GM12878 (cell line): Measurements from ENCODE around the gene PAX5. TPM values are rescaled to one million over a fixed set of nuclear protein-coding genes. Genes with fewer than 3 reads are reported as not detected.
A peak's percentile ranks its signal among the peaks of the same experiment; 100 is the strongest.

Experiments used
- ATAC-seq: fragments of 200-7000 bp; cut with Tn5 transposase; 3 replicates; pipeline ENCODE4 v1.9.1; 2020; ENCODE audit warnings: mild to moderate bottlenecking, moderate library complexity
- BruUV-seq: library from RNA; stranded (reverse); fragments of 400-500 nt; replicated peaks from 2 replicates; lab custom pipeline; 2021; lab: Mats Ljungman, UMichigan
- CTCF ChIA-PET: fragments of 300-600 bp; sonication (Branson Sonifier 250); formaldehyde crosslinking; extraction: SDS; loops from one replicate; lab custom pipeline; 2021; ENCODE audit warnings: inconsistent platforms; lab: Yijun Ruan, JAX
- POLR2A ChIA-PET: fragments of 350-600 bp; formaldehyde crosslinking; extraction: SDS; loops from one replicate; lab custom pipeline; 2021; ENCODE audit warnings: inconsistent platforms; lab: Charles Lee
- RAD21 ChIA-PET: fragments of 300-600 bp; sonication (Branson Sonifier 250); formaldehyde crosslinking; loops from one replicate; lab custom pipeline; 2023; ENCODE audit warnings: antibody characterized with exemption; ENCODE audit not compliant: unreplicated experiment; lab: Charles Lee
- SMC1A ChIA-PET: fragments of 300-600 bp; sonication (Branson Sonifier 250); formaldehyde crosslinking; loops from one replicate; lab custom pipeline; 2023; ENCODE audit not compliant: unreplicated experiment, uncharacterized antibody; lab: Charles Lee
- DNase-seq: peaks from one replicate; pipeline ENCODE4 v3.0.0-alpha.2; 2011; ENCODE audit warnings: low read depth, low spot score
- FAIRE-seq: peaks from 3 replicates; lab custom pipeline; 2011; peaks lifted over from hg19 to GRCh38; lab: Jason Lieb, UNC
- H2AFZ ChIP-seq: 2 replicates; pipeline ENCODE4 v1.6.0; 2011; ENCODE audit warnings: low read depth, low read length, control low read depth; ENCODE audit not compliant: control insufficient read depth
- H3K27ac ChIP-seq: 2 replicates; pipeline ENCODE4 v1.5.1; 2011; ENCODE audit warnings: control low read depth; ENCODE audit not compliant: control insufficient read depth, insufficient read depth
- H3K27me3 ChIP-seq, 2 experiments: replicated peaks in 1 of 2; 2 replicates each; pipeline versions ENCODE4 v1.6.0 to v1.6.1; 2011; ENCODE audit warnings: low read length in 1 of 2; ENCODE audit not compliant: control insufficient read depth in 2 of 2, insufficient read depth in 2 of 2
- H3K36me3 ChIP-seq, 2 experiments: 2 replicates each; pipeline ENCODE4 v1.5.1; 2011; ENCODE audit warnings: low read length in 1 of 2; ENCODE audit not compliant: control insufficient read depth in 2 of 2, insufficient read depth in 2 of 2
- H3K4me1 ChIP-seq: 2 replicates; pipeline ENCODE4 v1.6.1; 2011; ENCODE audit warnings: mild to moderate bottlenecking, low read length, moderate library complexity, mixed read lengths; ENCODE audit not compliant: control insufficient read depth, insufficient read depth
- H3K4me2 ChIP-seq: 2 replicates; pipeline ENCODE4 v1.6.0; 2011; ENCODE audit warnings: control low read depth; ENCODE audit not compliant: control insufficient read depth, insufficient read depth
- H3K4me3 ChIP-seq: fragments of 200-600 bp; sonication (generic); 2 replicates; pipeline ENCODE4 v1.5.1; 2016
- H3K79me2 ChIP-seq: 2 replicates; pipeline ENCODE4 v1.6.0; 2011; ENCODE audit warnings: low read length; ENCODE audit not compliant: control insufficient read depth, insufficient read depth
- H3K9ac ChIP-seq: 2 replicates; pipeline ENCODE4 v1.8.0; 2011; ENCODE audit warnings: low read length, control low read depth, mixed read lengths; ENCODE audit not compliant: control insufficient read depth, insufficient read depth
- H3K9me3 ChIP-seq: replicated peaks from 3 replicates; pipeline ENCODE4 v1.5.1; 2011; ENCODE audit warnings: mild to moderate bottlenecking, low read length; ENCODE audit not compliant: control insufficient read depth, insufficient read depth
- H4K20me1 ChIP-seq: 2 replicates; pipeline ENCODE4 v1.6.0; 2011; ENCODE audit not compliant: control insufficient read depth, insufficient read depth
- FOS ChIP-seq: IDR thresholded peaks from 3 replicates; pipeline ENCODE4 v1.6.1; 2011; ENCODE audit warnings: borderline replicate concordance; ENCODE audit not compliant: insufficient read length; ENCODE audit errors: extremely low read depth
- HDGF ChIP-seq: fragments of 450-650 bp; IDR thresholded peaks from 2 replicates; pipeline ENCODE4 v1.6.1; 2016; ENCODE audit warnings: antibody characterized with exemption
- PAX5 ChIP-seq: IDR thresholded peaks from 2 replicates; pipeline ENCODE4 v1.6.1; 2011; ENCODE audit warnings: low read depth, low read length, borderline replicate concordance
- POU2F2 ChIP-seq: IDR thresholded peaks from 3 replicates; pipeline ENCODE4 v1.6.1; 2011; ENCODE audit warnings: low read depth, mild to moderate bottlenecking, low read length, borderline replicate concordance
- RB1 ChIP-seq: fragments of 450-650 bp; formaldehyde crosslinking; IDR thresholded peaks from 2 replicates; pipeline ENCODE4 v1.6.1; 2017; ENCODE audit warnings: mild to moderate bottlenecking, borderline replicate concordance
- SMAD5 ChIP-seq: IDR thresholded peaks from 2 replicates; pipeline ENCODE4 v1.6.1; 2016; ENCODE audit warnings: antibody characterized with exemption, low read depth
- STAT3 ChIP-seq: IDR thresholded peaks from 2 replicates; pipeline ENCODE4 v1.6.1; 2011; ENCODE audit warnings: low read depth, low read length, improper control_type of control experiment
- ZBED1 ChIP-seq: IDR thresholded peaks from 2 replicates; pipeline ENCODE4 v1.6.1; 2016; ENCODE audit warnings: borderline replicate concordance
- WGBS: methylation state at CpG from one replicate; pipeline ENCODE4 v1.1.6; 2016; ENCODE audit warnings: low lambda C conversion rate; ENCODE audit not compliant: insufficient replicate concordance, insufficient coverage; ENCODE audit errors: missing lambda C conversion rate; 5-methylcytosine and 5-hydroxymethylcytosine counted together
- in situ Hi-C: fragments of 300-500 bp; cut with MboI; formaldehyde crosslinking; loops from 9 replicates; pipeline ENCODE4 v1.14.3; 2018; ENCODE audit warnings: mixed read lengths
- intact Hi-C: fragments of 100-400 bp; cut with micrococcal nuclease; formaldehyde crosslinking; loops from one replicate; pipeline ENCODE4 v1.14.2; 2022; ENCODE audit not compliant: unreplicated experiment
- polyA plus RNA-seq, 11 experiments: library from polyadenylated mRNA; depleted of rRNA in 4 of 11; unstranded in 6 of 11; stranded (reverse) in 5 of 11; fragments of >200 nt; fragmentation: Nextera tagmentation in 4 of 11; fragmentation: Illumina TruSeq in 1 of 11; extraction: Ambion mirVana in 4 of 11; extraction: Trizol in 1 of 11; gene quantifications; 1 replicate in 1 of 11; 2 replicates in 10 of 11; pipeline versions ENCODE4 v1.2.1 to v1.2.3, GENCODE V29; 2011 to 2016; ENCODE audit warnings: inconsistent platforms in 2 of 11, missing spikeins in 2 of 11, low read depth in 1 of 11
- total RNA-seq, 4 experiments: library from RNA; depleted of rRNA in 3 of 4; stranded (reverse); fragments of >200 nt in 3 of 4; fragmentation: Illumina TruSeq in 1 of 4; extraction: Trizol in 1 of 4; gene quantifications; 2 replicates each; pipeline versions ENCODE4 v1.2.1 to v1.2.3, GENCODE V29; 2013 to 2021
- TF ChIP-seq, protein P1 (sequence below): fragments of 450-650 bp; IDR thresholded peaks from 2 replicates; pipeline ENCODE4 v1.6.1; 2016; ENCODE audit warnings: mild to moderate bottlenecking, moderate library complexity, borderline replicate concordance
- TF ChIP-seq, protein P2 (sequence below): fragments of 450-650 bp; IDR thresholded peaks from 2 replicates; pipeline ENCODE4 v1.6.1; 2016; ENCODE audit warnings: mild to moderate bottlenecking

PAX5 gene
- total and polyA plus RNA-seq, 10 of the 15 experiments (the other 5 are each of a cell fraction or from before 2014, with no cell fraction given) = 2.2 to 123 (median 31.9) TPM

DNA sequence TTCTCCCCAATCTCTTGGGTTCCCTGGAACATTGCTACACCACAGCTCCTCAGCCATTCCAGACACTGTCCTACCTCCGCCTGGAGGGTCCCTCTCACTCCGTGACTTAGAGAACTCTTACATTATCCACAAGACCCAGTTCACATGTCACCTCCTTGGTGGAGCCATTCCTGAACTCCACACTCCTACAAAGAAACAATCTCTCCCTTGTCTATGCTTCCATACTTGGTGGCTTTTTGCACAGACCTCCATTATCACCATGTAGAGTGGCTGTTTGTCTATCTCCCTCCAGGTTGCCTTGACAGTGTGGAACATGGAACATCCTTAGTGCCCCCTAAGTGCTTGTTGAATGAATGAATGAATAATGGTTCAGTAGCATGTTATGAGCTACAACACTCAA, 105.9 kb downstream of the PAX5 start:
- Histone ChIP-seq H3K4me3 (no peak overlapping the region), H2AFZ (no peak overlapping the region), H3K4me1 (peaks cover 25% of the 10 kb centered on the region), H3K27me3 (no peaks in the 10 kb centered on the region), H3K36me3 (peaks cover 25 to 49% of the 10 kb centered on the region in 2 experiments), H3K4me2 (no peak overlapping the region), H3K27ac (no peak overlapping the region), H4K20me1 (peaks cover 3% of the 10 kb centered on the region), H3K9me3 (peaks cover 3% of the 10 kb centered on the region; the same call in 2 of the 3 replicates), H3K9ac (no peak overlapping the region), H3K79me2 (peaks cover 29% of the 10 kb centered on the region)
- in situ Hi-C loops (loop anchor here (25.0 kb wide), 1 partner anchor 1059 kb away; no protein-coding TSS in a partner anchor), intact Hi-C loops (no loop called here)
- DNase-seq = no peak
- CTCF ChIA-PET = no interaction called here
- SMC1A ChIA-PET = interaction anchor here (1.0 kb wide), 1 partner anchor 9 kb away, joined by 3 read pairs; no protein-coding TSS in a partner anchor
- no peak for ATAC-seq
- no TSS peak for BruUV-seq
- RAD21 ChIA-PET = no interaction called here
- whole genome bisulfite sequencing = 96% methylated on average over 2 of the region's 2 CpGs
- FAIRE-seq = no peak
- POLR2A ChIA-PET = no interaction called here
- TF ChIP-seq SMAD5 (0 out of 2 replicates have a peak, but pooled peaks have one; percentile 35), ZBED1 (peak; percentile 58; the same call in 1 of the 2 replicates), STAT3 (no peak)
- TF ChIP-seq, all 136 proteins: peak for 2

GRCh38 chr9:36924757-36925432, 109.2 kb downstream of the PAX5 start:
- no peak overlapping the region for H2AFZ ChIP-seq
- 49% methylated on average over 4 of the region's 4 CpGs for WGBS
- no peaks in the 10 kb centered on the region for H3K9me3 ChIP-seq
- in situ Hi-C loops = loop anchor here (25.0 kb wide), 1 partner anchor 1062 kb away; no protein-coding TSS in a partner anchor
- no peak overlapping the region for H3K4me3 ChIP-seq
- BruUV-seq = no TSS peak
- FAIRE-seq (no peak), ATAC-seq (no peak), DNase-seq (no peak)
- H3K4me2 ChIP-seq = no peak overlapping the region
- no peak overlapping the region for H3K27ac ChIP-seq
- peaks cover 10% of the 10 kb centered on the region for H3K4me1 ChIP-seq
- H3K79me2 ChIP-seq = peaks cover 22% of the 10 kb centered on the region
- CTCF ChIA-PET = no interaction called here
- H4K20me1 ChIP-seq = peaks cover 4% of the 10 kb centered on the region
- no peaks in the 10 kb centered on the region for H3K27me3 ChIP-seq
- RAD21 ChIA-PET = interaction anchor here (1.9 kb wide), 1 partner anchor 48 kb away, joined by 5 read pairs; no protein-coding TSS in a partner anchor
- intact Hi-C loops = no loop called here
- POLR2A ChIA-PET = interaction anchor here (0.5 kb wide), 1 partner anchor 838 kb away, joined by 8 read pairs; no protein-coding TSS in a partner anchor
- SMC1A ChIA-PET = interaction anchor here (1.3 kb wide), 1 partner anchor 29 kb away, joined by 3 read pairs; no protein-coding TSS in a partner anchor
- H3K36me3 ChIP-seq = peaks cover 38 to 41% of the 10 kb centered on the region in 2 experiments
- H3K9ac ChIP-seq = no peak overlapping the region
- TF ChIP-seq RB1 = no peak
- no peak for TF ChIP-seq FOS
- no peak for TF ChIP-seq HDGF
- TF ChIP-seq STAT3 = no peak
- TF ChIP-seq, protein P1, sequence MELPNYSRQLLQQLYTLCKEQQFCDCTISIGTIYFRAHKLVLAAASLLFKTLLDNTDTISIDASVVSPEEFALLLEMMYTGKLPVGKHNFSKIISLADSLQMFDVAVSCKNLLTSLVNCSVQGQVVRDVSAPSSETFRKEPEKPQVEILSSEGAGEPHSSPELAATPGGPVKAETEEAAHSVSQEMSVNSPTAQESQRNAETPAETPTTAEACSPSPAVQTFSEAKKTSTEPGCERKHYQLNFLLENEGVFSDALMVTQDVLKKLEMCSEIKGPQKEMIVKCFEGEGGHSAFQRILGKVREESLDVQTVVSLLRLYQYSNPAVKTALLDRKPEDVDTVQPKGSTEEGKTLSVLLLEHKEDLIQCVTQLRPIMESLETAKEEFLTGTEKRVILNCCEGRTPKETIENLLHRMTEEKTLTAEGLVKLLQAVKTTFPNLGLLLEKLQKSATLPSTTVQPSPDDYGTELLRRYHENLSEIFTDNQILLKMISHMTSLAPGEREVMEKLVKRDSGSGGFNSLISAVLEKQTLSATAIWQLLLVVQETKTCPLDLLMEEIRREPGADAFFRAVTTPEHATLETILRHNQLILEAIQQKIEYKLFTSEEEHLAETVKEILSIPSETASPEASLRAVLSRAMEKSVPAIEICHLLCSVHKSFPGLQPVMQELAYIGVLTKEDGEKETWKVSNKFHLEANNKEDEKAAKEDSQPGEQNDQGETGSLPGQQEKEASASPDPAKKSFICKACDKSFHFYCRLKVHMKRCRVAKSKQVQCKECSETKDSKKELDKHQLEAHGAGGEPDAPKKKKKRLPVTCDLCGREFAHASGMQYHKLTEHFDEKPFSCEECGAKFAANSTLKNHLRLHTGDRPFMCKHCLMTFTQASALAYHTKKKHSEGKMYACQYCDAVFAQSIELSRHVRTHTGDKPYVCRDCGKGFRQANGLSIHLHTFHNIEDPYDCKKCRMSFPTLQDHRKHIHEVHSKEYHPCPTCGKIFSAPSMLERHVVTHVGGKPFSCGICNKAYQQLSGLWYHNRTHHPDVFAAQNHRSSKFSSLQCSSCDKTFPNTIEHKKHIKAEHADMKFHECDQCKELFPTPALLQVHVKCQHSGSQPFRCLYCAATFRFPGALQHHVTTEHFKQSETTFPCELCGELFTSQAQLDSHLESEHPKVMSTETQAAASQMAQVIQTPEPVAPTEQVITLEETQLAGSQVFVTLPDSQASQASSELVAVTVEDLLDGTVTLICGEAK = no peak
- no peak for TF ChIP-seq PAX5
- TF ChIP-seq, protein P2, sequence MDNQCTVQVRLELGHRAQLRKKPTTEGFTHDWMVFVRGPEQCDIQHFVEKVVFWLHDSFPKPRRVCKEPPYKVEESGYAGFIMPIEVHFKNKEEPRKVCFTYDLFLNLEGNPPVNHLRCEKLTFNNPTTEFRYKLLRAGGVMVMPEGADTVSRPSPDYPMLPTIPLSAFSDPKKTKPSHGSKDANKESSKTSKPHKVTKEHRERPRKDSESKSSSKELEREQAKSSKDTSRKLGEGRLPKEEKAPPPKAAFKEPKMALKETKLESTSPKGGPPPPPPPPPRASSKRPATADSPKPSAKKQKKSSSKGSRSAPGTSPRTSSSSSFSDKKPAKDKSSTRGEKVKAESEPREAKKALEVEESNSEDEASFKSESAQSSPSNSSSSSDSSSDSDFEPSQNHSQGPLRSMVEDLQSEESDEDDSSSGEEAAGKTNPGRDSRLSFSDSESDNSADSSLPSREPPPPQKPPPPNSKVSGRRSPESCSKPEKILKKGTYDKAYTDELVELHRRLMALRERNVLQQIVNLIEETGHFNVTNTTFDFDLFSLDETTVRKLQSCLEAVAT = no peak
- no peak for TF ChIP-seq POU2F2
